K562 (cell line): ENCODE measurements around the gene LRRC4B. TPM values are rescaled to one million over a fixed set of nuclear protein-coding genes. Genes with fewer than 3 reads are reported as not detected.

Source experiments
- ARHGAP35 ChIP-seq: fragments of 450-650 bp; IDR thresholded peaks from 2 replicates; pipeline ENCODE4 v1.6.1; 2018; ENCODE audit not compliant: partially characterized antibody
- ATF3 ChIP-seq, 2 experiments: fragments of 450-650 bp in 1 of 2; sonication (generic) in 1 of 2; formaldehyde crosslinking in 1 of 2; IDR thresholded peaks in 1 of 2; conservative IDR thresholded peaks in 1 of 2; 2 replicates each; pipeline versions ENCODE4 v1.6.1 to v1.8.1; 2016 to 2023; ENCODE audit warnings: mild to moderate bottlenecking in 2 of 2, moderate library complexity in 2 of 2, inconsistent platforms in 1 of 2, missing genetic modification reagents in 1 of 2
- BCOR ChIP-seq: fragments of 450-650 bp; IDR thresholded peaks from 2 replicates; pipeline ENCODE4 v1.6.1; 2016
- CC2D1A ChIP-seq: fragments of 450-650 bp; IDR thresholded peaks from 2 replicates; pipeline ENCODE4 v1.6.1; 2017; ENCODE audit warnings: mild to moderate bottlenecking
- CREB1 ChIP-seq, 2 experiments: sonication (generic) in 1 of 2; formaldehyde crosslinking in 1 of 2; IDR thresholded peaks; 2 replicates each; pipeline versions ENCODE4 v1.6.1 to v1.8.0; 2012 to 2022; ENCODE audit warnings: inconsistent platforms in 1 of 2, mild to moderate bottlenecking in 1 of 2, missing genetic modification reagents in 1 of 2, moderate library complexity in 1 of 2
- CXXC5 ChIP-seq: fragments of 250-450 bp; sonication (Bioruptor Pico); IDR thresholded peaks from 2 replicates; pipeline ENCODE4 v1.8.0; 2022; ENCODE audit warnings: inconsistent platforms, mild to moderate bottlenecking, moderate library complexity
- E2F8 ChIP-seq: fragments of 450-650 bp; IDR thresholded peaks from 2 replicates; pipeline ENCODE4 v1.7.1; 2018; ENCODE audit warnings: mild to moderate bottlenecking, low read depth; ENCODE audit not compliant: partially characterized antibody
- ELK1 ChIP-seq: sonication (generic); formaldehyde crosslinking; IDR thresholded peaks from 2 replicates; pipeline ENCODE4 v1.8.1; 2022; ENCODE audit warnings: missing genetic modification reagents
- EP400 ChIP-seq: fragments of 450-650 bp; IDR thresholded peaks from 2 replicates; pipeline ENCODE4 v1.6.1; 2017; ENCODE audit warnings: antibody characterized with exemption, mild to moderate bottlenecking, moderate library complexity
- HCFC1 ChIP-seq: IDR thresholded peaks from 2 replicates; pipeline ENCODE4 v1.6.1; 2012; ENCODE audit warnings: low read depth, low read length, improper control_type of control experiment
- NCOA2 ChIP-seq, 2 experiments: fragments of 450-650 bp; IDR thresholded peaks; 2 replicates each; pipeline ENCODE4 v1.6.1; 2018; ENCODE audit warnings: mild to moderate bottlenecking in 2 of 2, moderate library complexity in 1 of 2; ENCODE audit not compliant: partially characterized antibody in 2 of 2
- NFATC3 ChIP-seq: fragments of 450-650 bp; IDR thresholded peaks from 2 replicates; pipeline ENCODE4 v1.6.1; 2017; ENCODE audit warnings: mild to moderate bottlenecking
- NFYB ChIP-seq: IDR thresholded peaks from 2 replicates; pipeline ENCODE4 v1.6.1; 2011; ENCODE audit warnings: mild to moderate bottlenecking, moderate library complexity; ENCODE audit not compliant: insufficient read length; ENCODE audit errors: extremely low read depth
- RBM22 ChIP-seq: fragments of 200-400 bp; formaldehyde crosslinking; IDR thresholded peaks from 2 replicates; pipeline ENCODE4 v1.6.1; 2018; ENCODE audit warnings: low read length, low read depth; ENCODE audit not compliant: poor library complexity, severe bottlenecking
- SIN3A ChIP-seq, 2 experiments: fragments of 150-350 bp in 1 of 2; IDR thresholded peaks; 2 replicates each; pipeline ENCODE4 v1.6.1; 2011 to 2016; ENCODE audit warnings: borderline replicate concordance in 2 of 2, low read depth in 2 of 2, low read length in 2 of 2, mild to moderate bottlenecking in 2 of 2, moderate library complexity in 2 of 2; ENCODE audit not compliant: control insufficient read depth in 1 of 2
- TFE3 ChIP-seq: fragments of 450-650 bp; formaldehyde crosslinking; IDR thresholded peaks from 2 replicates; pipeline ENCODE4 v1.4.0; 2020; ENCODE audit warnings: mild to moderate bottlenecking, mixed read lengths
- TOE1 ChIP-seq, 2 experiments: fragments of 450-650 bp in 1 of 2; sonication (generic) in 1 of 2; formaldehyde crosslinking in 1 of 2; IDR thresholded peaks; 2 replicates each; pipeline versions ENCODE4 v1.7.1 to v1.8.0; 2016 to 2022; ENCODE audit warnings: borderline replicate concordance in 2 of 2, mild to moderate bottlenecking in 2 of 2, antibody characterized with exemption in 1 of 2, inconsistent platforms in 1 of 2, low read depth in 1 of 2, missing genetic modification reagents in 1 of 2, moderate library complexity in 1 of 2
- ZC3H8 ChIP-seq: fragments of 450-650 bp; IDR thresholded peaks from 2 replicates; pipeline ENCODE4 v1.6.1; 2017
- polyA plus RNA-seq, 8 experiments: library from polyadenylated mRNA; depleted of rRNA in 4 of 8; stranded (reverse) in 5 of 8; unstranded in 3 of 8; fragments of >200 nt; fragmentation: Nextera tagmentation in 2 of 8; fragmentation: Illumina TruSeq in 1 of 8; extraction: Ambion mirVana in 2 of 8; extraction: Trizol in 1 of 8; gene quantifications; 2 replicates each; pipeline versions ENCODE4 v1.2.1 to v1.2.3, GENCODE V29; 2011 to 2014; ENCODE audit warnings: inconsistent platforms in 1 of 8, missing spikeins in 1 of 8
- total RNA-seq, 7 experiments: library from RNA; depleted of rRNA in 6 of 7; stranded (reverse); fragments of >200 nt in 6 of 7; fragmentation: Illumina TruSeq in 2 of 7; extraction: Trizol in 2 of 7; gene quantifications; 2 replicates each; pipeline versions ENCODE4 v1.2.1 to v1.2.3, GENCODE V29; 2011 to 2021; ENCODE audit warnings: low replicate concordance in 1 of 7

LRRC4B gene
- total and polyA plus RNA-seq, 9 of the 15 experiments (the other 6 are each of a cell fraction or from before 2014, with no cell fraction given), result 0.18 to 9.6 (median 2.9) TPM; not detected in 2

DNA sequence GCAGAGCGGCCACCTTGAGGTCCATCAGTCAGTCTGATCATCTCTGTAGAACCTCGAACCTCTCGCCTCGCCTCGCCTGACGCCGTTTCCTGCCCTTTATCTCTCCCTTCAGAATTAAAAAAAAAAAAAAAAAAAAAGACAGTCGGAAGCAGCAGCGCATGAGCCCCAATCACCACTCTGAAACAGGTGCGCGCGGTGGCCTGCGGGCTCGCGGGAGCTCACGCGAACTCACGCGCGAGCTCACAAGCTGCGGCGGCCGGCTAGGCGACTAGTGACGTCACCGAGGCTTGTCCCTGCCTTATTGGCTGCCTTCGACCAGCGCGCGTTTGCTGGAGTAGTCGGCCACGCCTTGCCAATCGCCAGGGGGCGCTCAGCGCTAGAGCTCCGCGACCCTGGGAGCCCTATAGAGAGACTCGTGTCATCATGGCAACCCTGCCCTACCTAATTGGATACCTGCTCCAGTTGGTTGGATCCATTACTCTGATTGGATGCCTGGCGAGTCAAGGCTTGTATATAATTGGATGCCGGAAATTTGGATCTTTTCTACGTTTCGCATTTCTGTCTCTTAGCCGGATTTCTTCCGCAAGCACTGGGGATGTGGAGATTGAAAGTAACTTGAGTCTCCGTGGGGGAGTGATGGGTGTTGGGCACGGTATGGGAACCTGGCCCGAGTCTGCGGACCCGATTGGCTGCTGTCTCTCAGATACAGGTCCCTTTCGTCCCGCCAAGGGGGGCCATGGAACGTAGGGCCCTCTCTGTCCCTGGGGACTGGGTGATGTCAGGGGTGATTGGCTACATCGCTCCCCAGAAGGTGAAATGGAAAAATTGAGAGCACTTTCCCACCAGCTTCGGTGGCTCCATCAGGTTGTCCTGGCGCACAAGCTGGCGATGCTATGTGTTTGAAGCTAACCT is 39.9 kb upstream of the LRRC4B start (continued):
- peak; percentile 89 for TF ChIP-seq CC2D1A
- TF ChIP-seq ZC3H8, result no peak
- peak; percentile 94 for TF ChIP-seq CREB1 (IDR thresholded peaks at IDR 0.05)
- TF ChIP-seq CREB1 (CRISPR knock-in tag; IDR thresholded peaks at IDR 0.05), result peak; percentile 97
- TF ChIP-seq BCOR, result peak; percentile 96
- TF ChIP-seq TOE1 (IDR thresholded peaks at IDR 0.05; ENCODE audit: borderline replicate concordance), result no peak
- TF ChIP-seq TOE1 (CRISPR knock-in tag; IDR thresholded peaks at IDR 0.05; ENCODE audit: borderline replicate concordance, low read depth), result no peak
- TF ChIP-seq NFATC3, result peak; percentile 100
- TF ChIP-seq NCOA2 (IDR thresholded peaks at IDR 0.05; ENCODE audit: partially characterized antibody in 2 of 2), result no peak
- TF ChIP-seq ATF3 (IDR thresholded peaks at IDR 0.05), result peak; percentile 98
- no peak for TF ChIP-seq ATF3 (CRISPR knock-in tag; conservative IDR thresholded peaks at IDR 0.05)
- TF ChIP-seq EP400, result peak; percentile 75
- peak; percentile 70 for TF ChIP-seq E2F8
- TF ChIP-seq CXXC5 (CRISPR knock-in tag), result peak; percentile 93
- no peak for TF ChIP-seq RBM22
- no peak for TF ChIP-seq TFE3 (CRISPR knock-in tag)
- no peak for TF ChIP-seq ARHGAP35
- no peak; the same call in 1 of the 2 replicates for TF ChIP-seq HCFC1
- TF ChIP-seq ELK1 (CRISPR knock-in tag), result no peak
- peak; percentile 73 for TF ChIP-seq NFYB
- no peak for TF ChIP-seq SIN3A (IDR thresholded peaks at IDR 0.05; ENCODE audit: borderline replicate concordance in 2 of 2, control insufficient read depth in 1 of 2, low read depth in 2 of 2, low read length in 2 of 2)
